ENCODE data around the gene DGCR2. TPM values are rescaled to one million over a fixed set of nuclear protein-coding genes. Genes with fewer than 3 reads are reported as not detected.

DGCR2 gene
- total RNA-seq, 6 experiments from 2014 or later, result 19.8 to 31.7 (median 24.7) TPM

- H3K27ac ChIP-seq, result no peak overlapping the region
- H3K27me3 ChIP-seq, result no peaks in the 10 kb centered on the region
- H3K9me3 ChIP-seq, result no peaks in the 10 kb centered on the region
- H3K4me1 ChIP-seq, result peaks cover 0 to under 1% (median under 1%) of the 10 kb centered on the region in 4 donors
- no peak for ATAC-seq
- DNase-seq, result no peak
- WGBS (ENCODE audit: insufficient coverage, low coverage, low lambda C conversion rate, missing lambda C conversion rate), result no CpG with 5 or more reads among the region's 15 CpGs
- H3K4me3 ChIP-seq, result no peak overlapping the region
- H3K36me3 ChIP-seq, result peaks cover 0 to 55% (median 22%) of the 10 kb centered on the region in 4 donors
- intact Hi-C loops (cut with DNase I), result no loop called here
- no peak for TF ChIP-seq POLR2A (IDR thresholded peaks at IDR 0.05)
- no peak for TF ChIP-seq CTCF (IDR thresholded peaks at IDR 0.05)
These were observed 16.2 kb upstream of the DGCR2 start for GRCh38 chr22:19138217-19139000.

- H3K27ac ChIP-seq, result no peak overlapping the region
- ATAC-seq (peak in 1 of 4 donors; percentile 12), DNase-seq (no peak)
- H3K36me3 ChIP-seq, result peaks cover 0 to 55% (median 21%) of the 10 kb centered on the region in 4 donors
- intact Hi-C loops (cut with DNase I), result no loop called here
- H3K27me3 ChIP-seq, result no peaks in the 10 kb centered on the region
- no peak overlapping the region for H3K4me3 ChIP-seq
- H3K9me3 ChIP-seq, result no peaks in the 10 kb centered on the region
- TF ChIP-seq CTCF (IDR thresholded peaks at IDR 0.05) (no peak), POLR2A (IDR thresholded peaks at IDR 0.05) (no peak)
- no peaks in the 10 kb centered on the region for H3K4me1 ChIP-seq
- WGBS (ENCODE audit: insufficient coverage, low coverage, low lambda C conversion rate, missing lambda C conversion rate), result no CpG with 5 or more reads among the region's 11 CpGs
These were observed 15.4 kb upstream of the DGCR2 start for GRCh38 chr22:19137384-19138216.

- TF ChIP-seq CTCF (IDR thresholded peaks at IDR 0.05) (no peak), POLR2A (IDR thresholded peaks at IDR 0.05) (no peak)
These were observed 14.7 kb upstream of the DGCR2 start for GRCh38 chr22:19136915-19137314.

GRCh38 chr22:19134874-19135273, 12.7 kb upstream of the DGCR2 start:
- H3K4me3 ChIP-seq, result no peak overlapping the region
- TF ChIP-seq POLR2A (IDR thresholded peaks at IDR 0.05), result no peak
- TF ChIP-seq CTCF (IDR thresholded peaks at IDR 0.05), result no peak
- H3K9me3 ChIP-seq, result no peaks in the 10 kb centered on the region
- ATAC-seq, result no peak
- peaks cover 0 to 31% (median 15%) of the 10 kb centered on the region in 4 donors for H3K36me3 ChIP-seq
- intact Hi-C loops (cut with DNase I), result no loop called here
- H3K4me1 ChIP-seq, result no peaks in the 10 kb centered on the region
- no peak overlapping the region for H3K27ac ChIP-seq
- no peaks in the 10 kb centered on the region for H3K27me3 ChIP-seq
- DNase-seq, result no peak
- 96% methylated on average over 3 of the region's 18 CpGs for WGBS (ENCODE audit: insufficient coverage, low coverage, low lambda C conversion rate, missing lambda C conversion rate)

More at GRCh38 chr22:19136915-19137314, 14.7 kb upstream of the DGCR2 start:
- H3K27ac ChIP-seq, result no peak overlapping the region
- no peaks in the 10 kb centered on the region for H3K4me1 ChIP-seq
- no peaks in the 10 kb centered on the region for H3K27me3 ChIP-seq
- DNase-seq (no peak), ATAC-seq (no peak)
- H3K4me3 ChIP-seq, result no peak overlapping the region
- no peaks in the 10 kb centered on the region for H3K9me3 ChIP-seq
- H3K36me3 ChIP-seq, result peaks cover 0 to 50% (median 18%) of the 10 kb centered on the region in 4 donors
- 87% methylated on average over 5 of the region's 10 CpGs for WGBS (ENCODE audit: insufficient coverage, low coverage, low lambda C conversion rate, missing lambda C conversion rate)
- intact Hi-C loops (cut with DNase I), result no loop called here
